Fibroblast of skin of scalp (primary cell): ENCODE data around the gene CDCA4.
A peak's percentile ranks its signal among the peaks of the same experiment; 100 is the strongest.

Source experiments
- DNase-seq: peaks from one replicate; pipeline ENCODE4 v3.0.0-alpha.2; 2013

The CDCA4 gene

DNA sequence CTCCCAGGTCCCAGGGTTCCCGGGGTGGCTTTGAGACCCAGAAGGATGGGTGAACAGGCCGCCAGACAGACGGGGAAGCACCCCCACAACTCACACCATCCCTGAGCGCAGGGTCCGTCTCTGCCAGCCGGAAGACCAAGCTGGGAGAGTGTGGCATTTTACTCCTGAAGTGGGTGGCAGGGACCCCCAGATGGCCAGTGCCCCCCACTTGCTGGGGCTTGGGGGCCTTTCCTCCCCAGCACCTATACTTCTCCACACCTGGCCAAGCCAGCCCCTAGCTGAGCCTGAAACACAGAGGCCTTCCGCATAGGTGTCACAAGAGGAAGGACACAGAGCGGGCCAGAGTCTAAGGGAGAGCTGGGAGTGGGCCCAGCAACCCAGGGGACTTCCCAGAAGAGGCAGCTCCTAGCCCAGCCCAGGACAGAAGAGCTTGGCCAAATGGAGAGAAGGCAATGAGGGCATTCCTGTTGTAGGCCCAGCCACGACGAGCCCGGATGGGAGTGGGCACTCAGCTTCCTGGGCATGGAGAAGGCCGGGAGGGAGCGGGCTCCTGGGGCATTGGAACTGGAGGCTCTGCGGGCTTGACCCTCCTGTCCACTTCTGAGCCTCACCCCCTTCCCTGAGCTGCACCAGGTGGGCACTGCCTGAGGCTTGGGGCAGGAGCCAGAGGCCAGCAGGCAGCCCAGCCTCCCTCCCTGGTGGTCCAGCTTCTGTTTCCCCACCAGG is 46.1 kb downstream of the CDCA4 start:
- no peak for DNase-seq

DNA sequence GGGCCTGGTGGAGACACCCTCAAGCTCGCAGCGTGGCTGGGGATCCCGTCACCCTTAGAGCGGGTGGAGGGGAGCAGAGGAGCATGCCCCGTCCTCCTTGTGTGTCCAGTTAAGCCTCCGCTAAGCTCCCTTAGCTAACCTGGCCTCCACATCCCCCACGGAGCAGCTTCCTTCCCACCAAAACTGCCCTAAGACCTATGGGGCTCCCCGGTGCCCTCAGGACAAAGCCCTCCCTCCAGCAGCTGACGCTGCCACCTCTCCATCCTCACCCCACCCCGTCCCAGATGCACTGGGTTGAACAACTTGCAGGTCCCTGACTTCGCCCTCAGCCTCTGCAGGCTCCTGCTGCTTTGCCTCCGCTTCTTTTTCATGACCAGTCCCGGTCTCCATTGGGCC is 46.7 kb downstream of the CDCA4 start:
- DNase-seq: no peak

DNA sequence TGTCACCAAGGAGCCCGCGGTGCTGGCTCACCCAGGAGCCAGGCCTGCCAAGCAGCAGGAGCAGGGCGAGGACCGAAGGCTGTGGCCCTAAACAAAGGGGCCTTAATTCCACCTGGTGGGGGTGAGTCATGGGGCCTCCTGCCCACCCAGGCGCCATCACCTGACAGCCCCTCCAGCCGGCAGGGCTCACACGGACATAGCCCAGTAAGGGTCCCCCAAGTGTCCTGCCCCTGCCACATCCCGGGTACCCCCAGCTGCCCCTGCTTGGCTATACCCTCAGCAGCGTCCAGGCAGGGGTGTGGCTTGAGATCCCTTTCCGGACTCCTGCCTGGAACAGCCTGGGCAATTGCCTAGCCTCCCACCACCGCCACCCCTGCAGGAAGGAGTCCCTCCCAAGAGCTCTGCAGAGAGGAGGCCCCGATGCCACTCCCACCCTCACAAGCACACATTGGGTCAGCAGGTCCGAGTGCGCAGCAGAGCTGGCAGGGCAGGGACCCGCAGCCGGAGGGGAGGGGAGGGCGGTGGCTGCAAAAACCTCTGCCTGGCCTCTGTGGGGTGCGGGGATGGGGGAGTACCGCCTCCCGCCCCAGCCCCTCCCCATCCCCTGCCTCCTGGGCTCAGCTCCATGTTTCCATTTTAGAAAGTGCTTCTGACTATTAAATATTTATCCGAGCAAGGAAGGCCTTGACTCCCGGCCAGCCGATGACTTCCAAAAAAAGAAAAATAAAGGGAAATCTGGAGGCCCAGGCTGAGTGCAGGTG is 47.3 kb downstream of the CDCA4 start:
- peak; percentile 88 for DNase-seq

DNA sequence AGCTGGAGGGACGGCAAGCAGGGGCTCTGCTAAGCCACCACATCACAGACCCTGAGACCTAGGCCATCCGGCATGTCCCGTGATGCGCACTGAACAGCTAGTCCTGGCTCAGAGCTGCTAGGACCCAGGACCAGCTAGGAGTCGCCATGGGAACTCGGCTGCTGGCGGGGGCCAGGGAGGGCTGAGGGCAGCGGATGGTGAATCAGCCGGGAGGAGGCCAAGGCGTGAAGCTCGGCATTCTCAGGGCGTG is 47.8 kb downstream of the CDCA4 start:
- DNase-seq: peak; percentile 97

DNA sequence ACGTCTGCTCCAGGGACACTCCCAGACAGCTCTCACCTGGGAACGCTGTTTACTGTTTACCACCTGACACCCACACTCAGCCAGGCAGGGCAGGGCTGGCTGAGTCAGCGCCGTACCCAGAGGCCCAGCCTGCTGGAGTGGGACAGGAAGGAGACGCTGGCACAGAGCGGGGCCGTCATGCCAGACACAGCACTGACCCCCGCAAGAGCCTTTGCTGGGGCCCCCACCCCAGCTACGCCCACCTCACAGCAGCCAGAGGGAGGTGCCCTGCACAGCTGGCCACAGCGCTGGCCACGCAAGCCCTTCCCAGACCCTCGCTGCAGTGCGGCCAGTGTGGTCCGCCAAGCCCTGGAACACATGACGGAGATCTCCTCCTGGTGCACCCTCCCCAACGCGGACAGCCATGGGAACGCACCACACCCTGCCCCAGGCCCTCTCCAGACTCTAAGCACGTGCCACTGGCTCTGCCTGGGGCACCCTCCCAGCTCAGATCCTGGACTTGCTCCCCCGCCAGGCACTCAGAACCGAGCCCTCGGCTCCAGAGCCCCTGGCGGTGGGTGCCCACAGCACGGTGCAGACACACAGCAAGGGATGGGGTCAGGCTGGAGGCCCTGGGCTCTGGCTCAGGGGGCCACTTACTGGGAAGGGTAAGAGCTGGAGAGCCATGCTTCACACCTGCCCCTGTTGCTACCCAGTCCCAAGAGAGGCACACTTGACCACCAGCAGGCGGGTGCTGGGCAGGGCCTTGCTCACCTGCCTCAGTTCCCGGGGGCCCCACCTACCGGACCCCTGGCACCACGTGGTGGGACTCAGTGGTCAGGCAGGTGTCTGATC is 48.4 kb downstream of the CDCA4 start:
- DNase-seq: peak; percentile 38

DNA sequence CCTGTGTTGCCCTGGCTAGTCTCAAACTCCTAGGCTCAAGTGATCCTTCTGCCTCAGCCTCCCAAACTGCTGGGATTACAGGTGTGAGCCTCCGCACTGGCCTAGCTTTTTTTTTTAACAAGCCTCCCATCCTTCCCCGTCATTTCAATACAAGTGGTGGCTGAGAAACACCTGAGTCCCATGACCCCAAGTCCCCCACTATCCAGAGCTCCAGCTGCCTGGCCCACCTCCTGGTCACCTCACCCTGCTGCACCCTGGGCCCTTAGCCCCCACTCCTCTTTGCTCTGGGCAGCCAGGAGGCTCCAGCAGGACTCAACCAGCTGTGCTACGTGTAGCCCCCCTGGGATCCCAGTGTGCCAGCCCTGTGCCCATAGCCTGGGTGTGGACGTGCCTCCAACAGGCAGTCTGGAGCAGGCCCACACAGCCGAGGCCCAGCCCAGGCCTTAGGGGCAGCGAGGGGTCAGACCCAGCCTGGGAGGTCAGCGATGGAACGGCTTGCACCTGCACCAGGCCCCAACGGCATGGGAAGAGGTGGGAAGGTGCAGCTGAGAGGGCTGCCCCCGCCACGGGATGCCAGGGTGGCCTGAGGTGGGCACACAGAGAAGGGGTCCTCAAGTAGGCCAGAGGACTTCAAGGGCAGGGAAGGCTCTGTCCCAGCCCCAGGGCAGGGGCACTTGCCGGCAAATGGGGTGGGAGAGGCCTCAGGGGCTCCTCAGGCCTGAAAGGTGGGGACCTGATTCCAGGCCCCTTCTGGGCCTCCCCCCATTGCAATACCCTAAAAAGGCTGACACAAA is 49.2 kb downstream of the CDCA4 start:
- no peak for DNase-seq

DNA sequence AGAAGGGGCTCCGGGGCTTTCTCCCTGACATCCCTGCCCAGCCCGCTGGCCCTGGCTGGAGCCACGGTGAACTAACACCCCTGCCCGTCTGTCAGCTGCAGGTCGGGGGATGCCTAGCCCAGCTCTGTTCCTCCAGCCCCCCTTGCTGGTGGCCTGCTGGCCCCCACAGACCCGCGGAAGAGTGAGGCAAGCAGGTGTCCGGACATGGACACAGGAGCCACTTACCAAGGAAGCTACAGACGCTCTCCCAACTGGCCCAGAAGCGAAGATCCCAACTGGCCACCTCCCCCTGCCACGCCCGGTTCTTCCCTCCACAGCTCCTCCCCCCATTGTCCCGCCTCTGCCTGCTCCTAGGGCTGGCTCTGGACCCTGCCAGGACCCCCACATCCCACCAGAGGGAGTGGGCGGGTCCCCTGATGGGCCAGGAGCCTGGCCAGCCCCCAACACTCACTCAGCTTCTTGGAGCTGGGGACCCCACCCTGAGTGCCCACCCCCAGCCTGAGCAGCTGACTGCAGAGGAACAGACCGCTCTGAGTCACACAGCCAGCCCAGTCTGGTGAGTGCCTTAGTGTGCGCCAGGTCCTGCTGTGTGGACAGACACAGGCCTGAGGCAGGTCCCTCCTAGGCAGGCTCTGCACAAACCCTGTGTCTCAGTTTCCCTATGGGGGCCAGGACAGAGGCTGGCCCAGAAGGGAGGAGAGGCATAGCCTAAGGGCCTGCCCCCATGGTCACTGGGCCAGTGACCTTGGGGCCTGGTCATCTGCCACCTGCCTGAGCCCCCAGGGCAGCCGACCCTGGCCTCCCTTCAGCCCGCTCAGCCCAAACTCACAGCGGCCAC is 50.4 kb downstream of the CDCA4 start:
- DNase-seq: peak; percentile 95

DNA sequence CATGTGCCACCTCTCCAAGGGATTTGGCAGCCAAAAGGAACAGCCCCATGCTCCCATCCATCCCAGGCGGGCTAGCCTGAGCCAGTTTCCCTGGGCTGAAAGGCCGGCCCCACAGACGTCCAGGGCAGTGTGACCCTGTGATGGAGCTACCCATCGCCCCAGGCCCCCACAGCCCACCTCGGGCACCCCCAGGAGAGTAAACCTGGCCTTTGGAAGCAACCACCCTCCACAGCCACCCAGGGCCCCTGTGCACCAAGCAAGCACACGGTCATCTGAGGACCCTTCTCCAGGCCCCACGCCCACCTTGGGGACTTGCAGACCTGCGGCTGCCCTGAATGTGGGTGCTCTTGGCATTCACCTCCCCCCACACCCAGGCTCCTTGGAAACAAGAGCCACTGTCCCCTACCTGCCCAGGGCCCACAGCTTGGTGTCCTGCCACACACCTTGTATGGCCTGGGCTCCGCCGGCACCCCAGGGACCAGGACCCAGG is 51.1 kb downstream of the CDCA4 start:
- DNase-seq: no peak

DNA sequence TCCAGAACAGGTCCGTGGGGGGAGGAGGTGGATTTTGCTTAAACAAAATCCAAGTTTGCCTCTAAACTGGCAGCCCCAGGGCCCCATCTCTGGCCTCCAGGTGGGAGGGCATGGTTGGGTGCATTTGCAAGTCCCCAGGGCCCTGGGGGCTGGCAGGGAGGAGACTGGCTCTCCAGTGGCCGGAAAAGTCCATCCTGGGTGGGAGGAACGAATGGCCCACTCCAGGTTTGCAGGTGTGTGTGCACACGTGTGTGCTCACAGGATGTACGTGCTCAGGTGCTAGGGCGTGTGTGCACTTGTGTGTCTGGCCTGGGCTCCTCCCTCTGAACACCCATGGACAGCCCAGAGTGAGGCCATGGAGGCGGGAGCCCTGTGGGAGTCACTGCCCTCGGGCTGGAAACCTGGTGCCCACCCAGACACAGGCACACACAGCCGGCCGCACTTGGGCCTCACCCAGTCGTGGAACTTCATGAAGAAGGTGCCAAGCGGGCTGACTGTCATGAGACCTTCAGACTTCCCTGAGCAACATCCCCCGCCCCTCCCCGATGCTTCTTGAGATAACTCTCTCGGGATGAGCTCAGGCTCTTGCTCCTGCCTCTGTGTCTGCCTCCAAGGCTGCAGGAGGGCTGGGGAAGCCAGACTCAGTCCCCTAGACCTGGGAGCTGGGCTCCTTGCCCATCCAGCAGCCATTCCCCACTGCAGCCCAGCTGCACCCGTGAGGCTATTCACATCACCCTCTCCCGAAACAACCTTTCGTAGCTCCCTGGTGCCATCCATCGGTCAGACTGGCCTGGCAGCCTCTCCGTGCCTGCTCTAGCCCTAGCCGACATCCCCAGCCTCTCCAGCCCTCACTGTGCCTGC is 52.1 kb downstream of the CDCA4 start:
- DNase-seq: peak; percentile 45

DNA sequence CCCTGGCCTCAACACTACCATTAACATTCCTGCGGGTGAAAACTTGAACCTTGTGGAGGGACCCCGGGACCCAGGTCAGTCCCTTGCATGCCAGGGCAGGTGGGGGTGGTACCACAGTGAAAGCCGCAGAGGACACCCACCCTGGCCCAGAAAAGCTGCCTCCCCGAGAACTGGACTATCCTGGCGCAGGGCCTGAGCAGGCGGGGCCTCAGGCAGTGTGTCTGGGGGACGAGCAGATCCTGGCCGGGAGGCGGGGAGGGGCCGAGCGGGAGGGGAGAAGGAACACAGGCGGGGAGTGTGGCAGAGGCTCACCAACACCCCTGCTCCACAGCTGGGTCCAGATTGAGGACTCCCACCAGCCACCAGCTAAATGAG is 52.7 kb downstream of the CDCA4 start:
- peak; percentile 67 for DNase-seq

DNA sequence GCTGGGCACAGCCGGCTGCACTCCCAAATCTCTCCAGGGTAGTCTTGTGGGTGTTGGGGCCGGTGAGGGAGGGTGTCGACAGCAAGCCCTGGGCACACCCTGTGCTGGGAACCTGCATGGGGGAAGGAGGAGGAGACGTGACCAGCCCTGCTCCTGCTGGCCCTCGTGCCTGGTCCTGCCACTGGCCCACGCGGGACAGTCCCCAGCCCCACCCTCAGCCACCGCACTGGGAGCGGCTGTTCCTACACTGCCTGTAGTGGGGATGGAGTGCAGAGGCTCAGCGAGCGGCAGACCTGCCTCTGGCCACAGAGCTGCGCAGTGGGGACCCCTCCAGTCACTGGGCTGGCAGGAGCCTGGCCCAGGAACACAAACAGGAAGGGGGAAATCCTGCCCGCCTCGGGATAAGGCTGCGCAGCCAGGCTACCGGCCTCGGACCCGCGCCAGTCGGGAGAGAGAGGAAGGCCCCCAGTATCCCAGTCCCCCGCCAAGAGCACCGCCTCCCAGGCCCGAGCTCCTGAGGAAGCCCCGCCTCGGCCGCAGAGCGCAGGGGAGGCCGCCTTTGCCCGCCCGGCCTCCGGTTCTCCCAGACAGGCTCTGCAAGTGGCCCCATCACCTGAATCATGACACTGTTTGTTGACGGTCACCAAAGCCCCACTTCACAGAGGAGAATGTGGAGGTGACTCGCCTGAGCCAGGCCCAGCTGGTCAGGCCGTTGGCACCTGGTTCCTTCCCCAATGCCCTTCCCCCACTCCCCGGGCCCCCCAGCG is 53.3 kb downstream of the CDCA4 start:
- DNase-seq: peak; percentile 32

DNA sequence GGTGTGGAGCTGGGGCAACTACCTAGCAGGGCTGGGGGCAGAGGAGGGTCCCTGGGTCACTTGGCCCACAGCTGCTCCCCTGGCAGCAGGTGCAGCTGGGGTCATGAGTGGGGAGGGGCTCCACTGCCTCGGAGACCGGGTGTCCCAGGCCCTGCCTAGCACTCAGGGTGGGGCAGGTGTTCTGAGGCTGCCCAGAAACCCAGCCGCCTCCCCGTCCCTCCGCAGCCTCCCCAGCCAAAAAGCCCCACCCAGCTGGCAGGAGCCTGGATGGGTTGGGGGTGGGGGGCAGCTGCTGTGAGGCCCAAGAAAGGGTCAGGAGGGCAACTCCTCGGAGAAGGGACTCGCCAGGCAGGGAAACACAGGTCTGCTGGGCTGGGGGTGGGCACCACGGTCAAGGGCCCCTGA is 53.9 kb downstream of the CDCA4 start:
- DNase-seq: no peak

DNA sequence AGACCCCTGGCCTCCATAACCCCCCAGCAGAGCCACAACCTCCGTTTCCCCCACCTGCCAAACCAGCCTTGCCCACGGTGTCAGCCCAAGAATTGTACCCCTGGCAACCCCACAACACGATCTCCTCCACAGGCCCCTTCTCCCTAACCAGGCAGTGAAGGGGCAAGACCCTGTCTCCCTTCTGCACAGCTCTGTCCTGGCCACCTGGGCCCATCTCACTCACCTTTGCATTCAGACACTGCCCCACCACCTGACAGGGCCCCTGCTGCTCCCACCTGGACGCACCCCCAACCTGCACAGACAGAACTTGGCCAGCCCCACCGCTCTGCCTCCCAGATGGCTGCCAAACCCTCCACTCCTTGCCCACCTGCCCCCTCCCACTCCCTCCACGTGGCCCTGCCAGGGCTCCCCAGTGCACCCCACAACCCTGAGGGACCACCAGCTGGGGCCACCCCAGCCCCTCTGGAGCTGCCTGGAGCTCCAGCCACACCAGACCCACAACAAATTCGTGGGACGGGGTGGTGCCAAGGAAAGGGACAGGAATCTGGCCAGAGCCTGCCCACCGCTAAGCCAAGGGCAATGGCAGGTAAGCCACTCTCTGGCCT is 54.5 kb downstream of the CDCA4 start:
- no peak for DNase-seq

DNA sequence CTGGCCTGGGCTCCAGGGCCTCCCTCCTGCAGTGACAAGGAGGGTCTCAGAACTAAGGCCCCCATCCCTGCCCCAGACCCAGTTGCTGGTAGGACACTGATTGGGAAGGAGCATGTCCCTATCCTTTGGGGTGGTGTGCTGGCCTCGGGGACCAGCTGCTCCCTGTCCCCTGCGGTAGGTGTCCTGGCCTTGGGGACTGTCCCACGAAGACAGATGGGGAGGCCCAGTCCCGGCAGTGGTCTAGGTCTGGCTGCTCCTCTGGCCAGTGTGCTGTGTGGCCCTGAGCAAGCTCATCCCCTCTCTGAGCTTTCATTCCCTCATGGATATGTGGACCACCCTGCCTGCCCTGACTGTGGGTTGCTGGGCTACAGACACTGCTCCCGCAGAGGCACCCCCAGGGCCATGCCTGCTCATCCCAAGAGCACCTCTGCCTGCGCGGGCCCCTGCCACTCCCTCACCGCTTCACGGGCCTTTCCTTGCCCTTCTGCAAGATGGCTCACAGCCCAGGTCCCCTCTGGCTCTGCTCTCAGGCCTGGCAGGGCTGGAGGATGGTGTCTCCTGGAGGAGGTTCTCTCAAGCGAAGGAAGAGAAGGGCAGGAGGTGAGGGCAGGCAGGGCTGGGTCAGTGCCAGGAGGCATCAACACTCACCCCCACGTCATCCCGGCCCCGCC is 55.2 kb downstream of the CDCA4 start:
- no peak for DNase-seq

DNA sequence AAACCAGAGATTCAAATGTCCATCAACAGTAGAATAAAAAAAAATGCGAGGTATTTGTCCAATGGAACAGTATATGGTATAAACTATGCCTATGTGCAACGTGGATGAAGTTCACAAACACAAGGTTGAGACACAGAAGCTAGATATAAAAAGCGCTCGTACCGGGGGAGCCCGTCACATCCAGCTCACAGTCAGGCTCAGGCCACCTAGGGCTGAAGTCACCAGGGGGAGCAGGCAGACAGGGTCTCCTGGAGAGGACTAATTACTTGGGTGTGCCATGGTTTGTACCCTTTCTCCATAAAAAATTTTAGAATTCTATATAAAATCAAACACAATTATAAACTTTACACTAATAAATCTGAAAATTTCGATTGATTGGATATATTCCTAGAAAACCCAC is 56.3 kb downstream of the CDCA4 start:
- DNase-seq: no peak
